Type B pancreatic cell (in vitro differentiated cells): ENCODE data around the gene TOLLIP. TPM values are rescaled to one million over a fixed set of nuclear protein-coding genes. Genes with fewer than 3 reads are reported as not detected.

Experiments used
- DNase-seq: peaks from one replicate; pipeline ENCODE4 v3.0.0; 2021; ENCODE audit warnings: mixed read lengths; ENCODE audit not compliant: unreplicated experiment; ENCODE audit errors: extremely low spot score
- H3K27ac Mint-ChIP-seq: 2 replicates; pipeline ENCODE4 v1.8.0; 2021; ENCODE audit warnings: mild to moderate bottlenecking, mixed read lengths
- H3K27me3 Mint-ChIP-seq: 2 replicates; pipeline ENCODE4 v1.8.0; 2021; ENCODE audit warnings: mixed read lengths
- H3K36me3 Mint-ChIP-seq: 2 replicates; pipeline ENCODE4 v1.8.0; 2021; ENCODE audit warnings: mixed read lengths
- H3K4me1 Mint-ChIP-seq: one replicate; pipeline ENCODE4 v1.8.0; 2021; ENCODE audit warnings: mixed read lengths; ENCODE audit not compliant: unreplicated experiment
- H3K4me3 Mint-ChIP-seq: 2 replicates; pipeline ENCODE4 v1.8.0; 2021; ENCODE audit warnings: mild to moderate bottlenecking, mixed read lengths
- H3K9me3 Mint-ChIP-seq: 2 replicates; pipeline ENCODE4 v1.8.0; 2021; ENCODE audit warnings: mixed read lengths
- total RNA-seq: library from RNA; stranded (reverse); gene quantifications from 2 replicates; pipeline ENCODE4 v1.2.1, GENCODE V29; 2021; ENCODE audit warnings: low replicate concordance
- TF ChIP-seq, protein P1 (sequence below): fragments of 200-600 bp; sonication (generic); conservative IDR thresholded peaks from 2 replicates; pipeline ENCODE4 v1.5.0; 2021; ENCODE audit warnings: antibody characterized with exemption, mild to moderate bottlenecking

TOLLIP gene
- total RNA-seq, 1 donor from 2014 or later, result 49.2 TPM

DNA sequence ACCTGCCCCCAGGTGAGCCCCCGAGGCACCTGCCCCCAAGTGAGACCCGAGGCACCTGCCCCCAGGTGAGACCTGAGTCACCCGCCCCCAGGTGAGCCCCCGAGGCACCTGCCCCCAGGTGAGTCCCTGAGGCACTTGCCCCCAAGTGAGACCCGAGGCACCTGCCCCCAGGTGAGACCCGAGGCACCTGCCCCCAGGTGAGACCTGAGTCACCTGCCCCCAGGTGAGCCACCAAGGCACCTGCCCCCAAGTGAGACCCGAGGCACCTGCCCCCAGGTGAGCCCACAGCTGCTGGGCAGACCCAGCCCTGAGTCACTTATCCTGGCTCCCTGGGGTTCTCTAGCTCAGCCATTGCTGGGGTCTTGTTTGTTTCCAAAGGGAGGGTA lies 50.4 kb downstream of the TOLLIP start:
- no peak for DNase-seq
- Mint-ChIP-seq H3K4me3 (no peak overlapping the region), H3K36me3 (no peaks in the 10 kb centered on the region), H3K9me3 (no peaks in the 10 kb centered on the region), H3K27ac (no peak overlapping the region), H3K4me1 (peaks cover 3% of the 10 kb centered on the region), H3K27me3 (no peaks in the 10 kb centered on the region)
- TF ChIP-seq, protein P1, sequence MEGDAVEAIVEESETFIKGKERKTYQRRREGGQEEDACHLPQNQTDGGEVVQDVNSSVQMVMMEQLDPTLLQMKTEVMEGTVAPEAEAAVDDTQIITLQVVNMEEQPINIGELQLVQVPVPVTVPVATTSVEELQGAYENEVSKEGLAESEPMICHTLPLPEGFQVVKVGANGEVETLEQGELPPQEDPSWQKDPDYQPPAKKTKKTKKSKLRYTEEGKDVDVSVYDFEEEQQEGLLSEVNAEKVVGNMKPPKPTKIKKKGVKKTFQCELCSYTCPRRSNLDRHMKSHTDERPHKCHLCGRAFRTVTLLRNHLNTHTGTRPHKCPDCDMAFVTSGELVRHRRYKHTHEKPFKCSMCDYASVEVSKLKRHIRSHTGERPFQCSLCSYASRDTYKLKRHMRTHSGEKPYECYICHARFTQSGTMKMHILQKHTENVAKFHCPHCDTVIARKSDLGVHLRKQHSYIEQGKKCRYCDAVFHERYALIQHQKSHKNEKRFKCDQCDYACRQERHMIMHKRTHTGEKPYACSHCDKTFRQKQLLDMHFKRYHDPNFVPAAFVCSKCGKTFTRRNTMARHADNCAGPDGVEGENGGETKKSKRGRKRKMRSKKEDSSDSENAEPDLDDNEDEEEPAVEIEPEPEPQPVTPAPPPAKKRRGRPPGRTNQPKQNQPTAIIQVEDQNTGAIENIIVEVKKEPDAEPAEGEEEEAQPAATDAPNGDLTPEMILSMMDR, result no peak

DNA sequence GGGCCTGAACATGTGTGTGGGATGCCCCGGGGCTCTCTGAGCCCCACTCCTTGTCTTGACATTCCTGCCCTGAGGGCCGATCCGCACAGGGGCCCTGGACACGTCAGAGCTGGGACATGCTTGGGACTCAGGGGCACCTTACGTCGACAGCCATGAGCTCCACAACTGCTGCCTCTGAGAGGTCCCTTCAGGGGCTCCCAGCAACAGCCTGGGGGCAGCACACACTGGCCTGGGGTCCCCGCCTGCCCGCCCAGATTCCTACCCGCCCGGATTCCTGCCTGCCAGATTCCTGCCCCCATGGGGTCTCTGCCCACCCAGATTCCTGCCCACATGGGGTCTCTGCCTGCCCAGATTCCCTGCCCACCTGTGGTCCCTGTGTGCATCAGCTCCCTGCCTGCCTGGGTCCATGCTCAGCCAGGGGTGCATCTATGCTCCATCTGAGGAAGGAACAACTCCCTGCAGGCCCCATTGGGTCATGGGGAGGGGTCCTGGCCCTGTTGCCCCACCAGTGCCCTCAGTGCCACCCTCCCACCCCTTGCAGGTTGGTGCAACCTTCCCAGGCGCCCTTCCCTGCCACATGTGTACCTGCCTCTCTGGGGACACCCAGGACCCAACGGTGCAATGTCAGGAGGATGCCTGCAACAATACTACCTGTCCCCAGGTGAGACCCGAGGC lies 50.9 kb downstream of the TOLLIP start:
- Mint-ChIP-seq H3K9me3 (no peaks in the 10 kb centered on the region), H3K27ac (no peak overlapping the region), H3K4me3 (no peak overlapping the region), H3K36me3 (no peaks in the 10 kb centered on the region), H3K4me1 (peaks cover 3% of the 10 kb centered on the region), H3K27me3 (no peaks in the 10 kb centered on the region)
- TF ChIP-seq, protein P1, result no peak
- DNase-seq, result no peak

DNA sequence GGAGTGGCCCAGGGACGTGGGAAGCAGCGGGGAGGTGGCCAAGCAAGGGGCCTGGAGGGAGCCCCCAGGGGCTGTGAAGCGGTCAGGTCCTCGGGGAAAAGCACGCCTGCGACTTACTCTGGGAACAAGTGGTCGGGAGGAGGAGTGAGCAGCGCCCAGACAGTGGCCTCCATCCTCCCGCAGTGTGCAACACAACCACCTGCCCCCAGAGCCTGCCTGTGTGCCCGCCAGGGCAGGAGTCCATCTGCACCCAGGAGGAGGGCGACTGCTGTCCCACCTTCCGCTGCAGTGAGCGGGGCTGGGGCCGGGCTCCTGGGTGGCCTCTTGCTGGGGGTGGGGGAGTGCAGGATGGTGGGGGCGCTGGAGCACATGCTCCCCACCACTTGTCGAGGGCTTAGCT lies 51.5 kb downstream of the TOLLIP start:
- no peak overlapping the region for H3K27ac Mint-ChIP-seq
- no peaks in the 10 kb centered on the region for H3K9me3 Mint-ChIP-seq
- H3K27me3 Mint-ChIP-seq, result no peaks in the 10 kb centered on the region
- peaks cover 3% of the 10 kb centered on the region for H3K4me1 Mint-ChIP-seq
- H3K36me3 Mint-ChIP-seq, result no peaks in the 10 kb centered on the region
- no peak overlapping the region for H3K4me3 Mint-ChIP-seq
- TF ChIP-seq, protein P1, result no peak
- DNase-seq, result no peak

- H3K4me1 Mint-ChIP-seq, result no peaks in the 10 kb centered on the region
- no peaks in the 10 kb centered on the region for H3K36me3 Mint-ChIP-seq
- H3K27me3 Mint-ChIP-seq, result no peaks in the 10 kb centered on the region
- DNase-seq, result no peak
- TF ChIP-seq, protein P1, result no peak
- no peaks in the 10 kb centered on the region for H3K9me3 Mint-ChIP-seq
- H3K4me3 Mint-ChIP-seq, result no peak overlapping the region
- H3K27ac Mint-ChIP-seq, result no peak overlapping the region
Observed at GRCh38 chr11:1257366-1257765, 52.1 kb downstream of the TOLLIP start.

GRCh38 chr11:1256257-1257045 lies 53.0 kb downstream of the TOLLIP start:
- DNase-seq, result no peak
- Mint-ChIP-seq H3K36me3 (no peaks in the 10 kb centered on the region), H3K4me3 (no peak overlapping the region), H3K9me3 (no peaks in the 10 kb centered on the region), H3K27ac (no peak overlapping the region), H3K27me3 (no peaks in the 10 kb centered on the region), H3K4me1 (no peaks in the 10 kb centered on the region)
- TF ChIP-seq, protein P1, result no peak
